Endothelial cell of umbilical vein (primary cell): Measurements from ENCODE around the gene IQGAP1.

Experiments
- CTCF ChIP-seq, 2 donors: IDR thresholded peaks; 1 replicate in 1 of 2; 2 replicates in 1 of 2; pipeline ENCODE4 v1.5.1; 2011; ENCODE audit warnings: low read length in 2 of 2, mild to moderate bottlenecking in 2 of 2, moderate library complexity in 2 of 2, control low read depth in 1 of 2, inconsistent platforms in 1 of 2, low read depth in 1 of 2; ENCODE audit not compliant: insufficient read depth in 1 of 2; ENCODE audit errors: extremely low read depth in 1 of 2
- EZH2 ChIP-seq: IDR thresholded peaks from 2 replicates; pipeline ENCODE4 v1.6.1; 2012; ENCODE audit warnings: borderline replicate concordance, low read depth, mild to moderate bottlenecking, moderate library complexity, low read length, inconsistent platforms; ENCODE audit not compliant: severe bottlenecking
- MAX ChIP-seq: IDR thresholded peaks from 2 replicates; pipeline ENCODE4 v1.6.1; 2011; ENCODE audit not compliant: insufficient read depth, insufficient read length
- MYC ChIP-seq: IDR thresholded peaks from one replicate; pipeline ENCODE4 v1.6.1; 2011; ENCODE audit warnings: mild to moderate bottlenecking, low read depth, low read length
- POLR2A ChIP-seq: IDR thresholded peaks from 2 replicates; pipeline ENCODE4 v1.6.1; 2012; ENCODE audit warnings: low read depth, mild to moderate bottlenecking, control low read depth, low read length
- POLR2AphosphoS5 ChIP-seq: IDR thresholded peaks from 2 replicates; pipeline ENCODE4 v1.6.1; 2012; ENCODE audit warnings: low read depth, mild to moderate bottlenecking, control low read depth, low read length, moderate library complexity; ENCODE audit not compliant: insufficient read depth

- no peak for TF ChIP-seq CTCF (IDR thresholded peaks at IDR 0.05; ENCODE audit: extremely low read depth in 1 of 2, insufficient read depth in 1 of 2, low read depth in 1 of 2, low read length in 2 of 2)
- no peak for TF ChIP-seq POLR2AphosphoS5
- no peak for TF ChIP-seq MAX
- no peak for TF ChIP-seq POLR2A
- TF ChIP-seq EZH2, result no peak
- TF ChIP-seq MYC, result no peak
Observed at GRCh38 chr15:90412356-90413194, 24.5 kb downstream of the IQGAP1 start.
